BJ (cell line): ENCODE results near the gene DENND1A. TPM values are rescaled to one million over a fixed set of nuclear protein-coding genes. Genes with fewer than 3 reads are reported as not detected.

ENCODE experiments used
- CTCF ChIA-PET: fragments of 350-600 bp; formaldehyde crosslinking; extraction: SDS; loops from one replicate; lab custom pipeline; 2021; ENCODE audit warnings: antibody characterized with exemption, inconsistent platforms; lab: Yijun Ruan, JAX
- POLR2A ChIA-PET: fragments of 300-600 bp; sonication (Branson Sonifier 250); formaldehyde crosslinking; extraction: SDS; loops from one replicate; lab custom pipeline; 2021; ENCODE audit warnings: antibody characterized with exemption; lab: Charles Lee
- DNase-seq: peaks from one replicate; pipeline ENCODE4 v3.0.0-alpha.2; 2011; ENCODE audit warnings: low read depth
- H3K27me3 ChIP-seq: 2 replicates; pipeline ENCODE4 v1.6.0; 2011; ENCODE audit warnings: low read length; ENCODE audit not compliant: control insufficient read depth, insufficient read depth
- H3K36me3 ChIP-seq: 2 replicates; pipeline ENCODE4 v1.5.1; 2011; ENCODE audit warnings: low read length; ENCODE audit not compliant: control insufficient read depth, insufficient read depth
- H3K4me3 ChIP-seq: 2 replicates; pipeline ENCODE4 v1.5.1; 2011; ENCODE audit warnings: low read depth, mild to moderate bottlenecking, control low read depth, low read length
- CTCF ChIP-seq: IDR thresholded peaks from 2 replicates; pipeline ENCODE4 v1.5.1; 2011; ENCODE audit warnings: low read depth, mild to moderate bottlenecking, control low read depth, inconsistent platforms, low read length, moderate library complexity; ENCODE audit not compliant: insufficient read depth
- polyA plus RNA-seq: library from polyadenylated mRNA; depleted of rRNA; stranded (reverse); fragments of >200 nt; gene quantifications from 2 replicates; pipeline ENCODE4 v1.2.3, GENCODE V29; 2011

The DENND1A gene
- polyA plus RNA-seq, 1 experiment = 24.0 TPM

- Histone ChIP-seq H3K36me3 (no peaks in the 10 kb centered on the region), H3K27me3 (no peaks in the 10 kb centered on the region), H3K4me3 (no peak overlapping the region)
- no peak for DNase-seq
- ChIA-PET CTCF (interaction anchor here (0.9 kb wide), 1 partner anchor 474 kb away, joined by 4 read pairs; no protein-coding TSS in a partner anchor), POLR2A (no interaction called here)
- no peak for TF ChIP-seq CTCF
Measured at GRCh38 chr9:123567013-123567412, 362.9 kb downstream of the DENND1A start.

- no peak for DNase-seq
- H3K4me3 ChIP-seq = no peak overlapping the region
- no peaks in the 10 kb centered on the region for H3K36me3 ChIP-seq
- no peaks in the 10 kb centered on the region for H3K27me3 ChIP-seq
- ChIA-PET POLR2A (no interaction called here), CTCF (no interaction called here)
- no peak for TF ChIP-seq CTCF
Measured at GRCh38 chr9:123564652-123565051, 365.3 kb downstream of the DENND1A start.

GRCh38 chr9:123562844-123563346, 367.0 kb downstream of the DENND1A start:
- Histone ChIP-seq H3K27me3 (no peaks in the 10 kb centered on the region), H3K36me3 (peaks cover 3% of the 10 kb centered on the region; the same call in 1 of the 2 replicates), H3K4me3 (no peak overlapping the region)
- ChIA-PET CTCF (interaction anchor here (1.4 kb wide), 1 partner anchor 20 kb away, joined by 4 read pairs; no protein-coding TSS in a partner anchor), POLR2A (no interaction called here)
- DNase-seq = peak; percentile 84
- TF ChIP-seq CTCF = no peak

- no peak for DNase-seq
- ChIA-PET POLR2A (no interaction called here), CTCF (interaction anchor here (1.4 kb wide), 1 partner anchor 21 kb away, joined by 4 read pairs; no protein-coding TSS in a partner anchor)
- no peaks in the 10 kb centered on the region for H3K27me3 ChIP-seq
- H3K4me3 ChIP-seq = no peak overlapping the region
- no peak for TF ChIP-seq CTCF
- peaks cover 7% of the 10 kb centered on the region for H3K36me3 ChIP-seq
Measured at GRCh38 chr9:123561046-123561445, 368.9 kb downstream of the DENND1A start.

- peaks cover 14% of the 10 kb centered on the region for H3K36me3 ChIP-seq
- ChIA-PET CTCF (interaction anchor here (0.6 to 1.0 kb wide), 2 partner anchors 484 kb away, joined by 3 to 4 read pairs; no protein-coding TSS in a partner anchor), POLR2A (no interaction called here)
- DNase-seq = no peak
- no peak for TF ChIP-seq CTCF
- no peaks in the 10 kb centered on the region for H3K27me3 ChIP-seq
- H3K4me3 ChIP-seq = no peak overlapping the region
Measured at GRCh38 chr9:123556464-123557435, 373.2 kb downstream of the DENND1A start.
